ENCODE measurements around the gene ZFPM1. TPM values are rescaled to one million over a fixed set of nuclear protein-coding genes. Genes with fewer than 3 reads are reported as not detected.

The ZFPM1 gene
- total and polyA plus RNA-seq, 4 donors: 0.19 to 12.8 (median 5.3) TPM

DNA sequence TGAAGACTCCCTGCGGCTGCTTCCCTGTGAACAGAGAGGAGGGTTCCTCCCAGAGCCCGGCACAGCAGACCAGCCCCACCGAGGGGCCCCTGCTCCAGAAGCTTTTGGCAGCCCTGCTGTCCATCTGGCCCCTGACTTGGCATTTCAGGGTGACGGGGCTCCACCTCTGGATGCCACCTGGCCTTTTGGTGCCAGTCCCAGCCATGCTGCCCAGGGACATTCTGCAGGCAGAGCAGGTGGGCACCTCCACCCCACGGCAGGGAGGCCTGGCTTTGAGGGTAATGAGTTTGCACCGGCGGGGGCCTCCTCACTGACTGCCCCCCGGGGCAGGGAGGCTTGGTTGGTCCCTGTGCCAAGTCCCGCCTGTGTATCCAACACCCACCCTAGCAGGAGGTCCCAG lies 20.3 kb upstream of the ZFPM1 start:
- Histone ChIP-seq H3K4me1 (ENCODE audit: control insufficient read depth in 4 of 4, insufficient read depth in 4 of 4, low read length in 3 of 4) (peaks cover 0 to 3% (median under 1%) of the 10 kb centered on the region in 4 donors), H3K4me3 (ENCODE audit: low read depth in 1 of 3, low read length in 3 of 3) (no peak overlapping the region)
- 79% methylated on average over 9 of the region's 9 CpGs for WGBS

DNA sequence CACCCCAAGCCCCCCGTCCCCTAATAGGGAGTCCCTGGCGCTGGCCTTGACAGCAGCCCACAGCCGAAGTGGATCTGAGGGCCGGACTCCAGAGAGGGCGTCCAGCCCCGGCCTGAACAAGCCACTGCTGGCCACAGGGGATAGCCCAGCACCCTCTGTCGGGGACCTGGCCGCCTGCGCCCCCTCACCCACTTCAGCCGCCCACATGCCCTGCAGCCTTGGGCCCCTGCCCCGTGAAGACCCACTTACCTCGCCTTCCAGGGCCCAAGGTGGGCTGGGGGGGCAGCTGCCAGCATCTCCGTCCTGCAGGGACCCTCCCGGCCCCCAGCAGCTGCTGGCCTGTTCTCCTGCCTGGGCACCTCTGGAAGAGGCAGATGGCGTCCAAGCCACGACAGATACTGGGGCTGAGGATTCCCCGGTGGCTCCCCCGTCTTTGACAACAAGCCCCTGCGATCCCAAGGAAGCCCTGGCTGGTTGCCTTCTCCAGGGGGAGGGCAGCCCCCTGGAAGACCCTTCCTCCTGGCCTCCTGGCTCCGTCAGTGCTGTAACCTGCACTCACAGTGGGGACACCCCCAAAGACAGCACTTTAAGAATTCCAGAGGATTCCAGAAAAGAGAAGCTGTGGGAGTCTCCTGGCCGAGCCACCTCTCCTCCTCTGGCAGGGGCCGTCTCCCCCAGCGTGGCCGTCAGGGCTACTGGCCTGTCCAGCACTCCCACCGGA lies 19.3 kb upstream of the ZFPM1 start:
- Histone ChIP-seq H3K36me3 (ENCODE audit: control insufficient read depth in 4 of 4, insufficient read depth in 3 of 4, low read depth in 1 of 4, low read length in 3 of 4) (no peaks in the 10 kb centered on the region), H3K27me3 (ENCODE audit: control insufficient read depth in 4 of 4, insufficient read depth in 4 of 4, low read length in 3 of 4) (peaks cover 0 to 5% (median 0%) of the 10 kb centered on the region in 4 donors), H3K9ac (ENCODE audit: low read depth in 1 of 2, low read length in 2 of 2) (no peak overlapping the region), H3K27ac (ENCODE audit: low read depth in 1 of 2, low read length in 2 of 2) (no peak overlapping the region), H3K9me3 (ENCODE audit: control insufficient read depth in 4 of 4, low read length in 3 of 4) (no peaks in the 10 kb centered on the region), H3K4me1 (ENCODE audit: control insufficient read depth in 4 of 4, insufficient read depth in 4 of 4, low read length in 3 of 4) (peaks cover 0 to 3% (median under 1%) of the 10 kb centered on the region in 4 donors), H3K4me3 (ENCODE audit: low read depth in 1 of 3, low read length in 3 of 3) (no peak overlapping the region)
- TF ChIP-seq, protein P1, sequence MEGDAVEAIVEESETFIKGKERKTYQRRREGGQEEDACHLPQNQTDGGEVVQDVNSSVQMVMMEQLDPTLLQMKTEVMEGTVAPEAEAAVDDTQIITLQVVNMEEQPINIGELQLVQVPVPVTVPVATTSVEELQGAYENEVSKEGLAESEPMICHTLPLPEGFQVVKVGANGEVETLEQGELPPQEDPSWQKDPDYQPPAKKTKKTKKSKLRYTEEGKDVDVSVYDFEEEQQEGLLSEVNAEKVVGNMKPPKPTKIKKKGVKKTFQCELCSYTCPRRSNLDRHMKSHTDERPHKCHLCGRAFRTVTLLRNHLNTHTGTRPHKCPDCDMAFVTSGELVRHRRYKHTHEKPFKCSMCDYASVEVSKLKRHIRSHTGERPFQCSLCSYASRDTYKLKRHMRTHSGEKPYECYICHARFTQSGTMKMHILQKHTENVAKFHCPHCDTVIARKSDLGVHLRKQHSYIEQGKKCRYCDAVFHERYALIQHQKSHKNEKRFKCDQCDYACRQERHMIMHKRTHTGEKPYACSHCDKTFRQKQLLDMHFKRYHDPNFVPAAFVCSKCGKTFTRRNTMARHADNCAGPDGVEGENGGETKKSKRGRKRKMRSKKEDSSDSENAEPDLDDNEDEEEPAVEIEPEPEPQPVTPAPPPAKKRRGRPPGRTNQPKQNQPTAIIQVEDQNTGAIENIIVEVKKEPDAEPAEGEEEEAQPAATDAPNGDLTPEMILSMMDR (IDR thresholded peaks at IDR 0.05; ENCODE audit: low read depth, low read length, missing input control): no peak
- TF ChIP-seq TAF1 (conservative IDR thresholded peaks at IDR 0.05) (no peak), RAD21 (IDR thresholded peaks at IDR 0.05) (no peak), FOXA2 (IDR thresholded peaks at IDR 0.05) (no peak), JUND (IDR thresholded peaks at IDR 0.05) (no peak)
- TF ChIP-seq, protein P2, sequence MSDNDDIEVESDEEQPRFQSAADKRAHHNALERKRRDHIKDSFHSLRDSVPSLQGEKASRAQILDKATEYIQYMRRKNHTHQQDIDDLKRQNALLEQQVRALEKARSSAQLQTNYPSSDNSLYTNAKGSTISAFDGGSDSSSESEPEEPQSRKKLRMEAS (IDR thresholded peaks at IDR 0.05): no peak
- TF ChIP-seq, protein P3, sequence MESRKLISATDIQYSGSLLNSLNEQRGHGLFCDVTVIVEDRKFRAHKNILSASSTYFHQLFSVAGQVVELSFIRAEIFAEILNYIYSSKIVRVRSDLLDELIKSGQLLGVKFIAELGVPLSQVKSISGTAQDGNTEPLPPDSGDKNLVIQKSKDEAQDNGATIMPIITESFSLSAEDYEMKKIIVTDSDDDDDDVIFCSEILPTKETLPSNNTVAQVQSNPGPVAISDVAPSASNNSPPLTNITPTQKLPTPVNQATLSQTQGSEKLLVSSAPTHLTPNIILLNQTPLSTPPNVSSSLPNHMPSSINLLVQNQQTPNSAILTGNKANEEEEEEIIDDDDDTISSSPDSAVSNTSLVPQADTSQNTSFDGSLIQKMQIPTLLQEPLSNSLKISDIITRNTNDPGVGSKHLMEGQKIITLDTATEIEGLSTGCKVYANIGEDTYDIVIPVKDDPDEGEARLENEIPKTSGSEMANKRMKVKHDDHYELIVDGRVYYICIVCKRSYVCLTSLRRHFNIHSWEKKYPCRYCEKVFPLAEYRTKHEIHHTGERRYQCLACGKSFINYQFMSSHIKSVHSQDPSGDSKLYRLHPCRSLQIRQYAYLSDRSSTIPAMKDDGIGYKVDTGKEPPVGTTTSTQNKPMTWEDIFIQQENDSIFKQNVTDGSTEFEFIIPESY (IDR thresholded peaks at IDR 0.05): no peak
- no peak for DNase-seq (ENCODE audit: low spot score)
- WGBS: 86% methylated on average over 25 of the region's 25 CpGs

More for the DNA sequence above, 20.3 kb upstream of the ZFPM1 start:
- Histone ChIP-seq H3K36me3 (ENCODE audit: control insufficient read depth in 4 of 4, insufficient read depth in 3 of 4, low read depth in 1 of 4, low read length in 3 of 4) (no peaks in the 10 kb centered on the region), H3K9me3 (ENCODE audit: control insufficient read depth in 4 of 4, low read length in 3 of 4) (no peaks in the 10 kb centered on the region), H3K27me3 (ENCODE audit: control insufficient read depth in 4 of 4, insufficient read depth in 4 of 4, low read length in 3 of 4) (peaks cover 0 to 9% (median 0%) of the 10 kb centered on the region in 4 donors), H3K27ac (ENCODE audit: low read depth in 1 of 2, low read length in 2 of 2) (no peak overlapping the region), H3K9ac (ENCODE audit: low read depth in 1 of 2, low read length in 2 of 2) (no peak overlapping the region)
- DNase-seq (ENCODE audit: low spot score): no peak
- TF ChIP-seq FOXA1 (IDR thresholded peaks at IDR 0.05) (no peak), NR2F2 (IDR thresholded peaks at IDR 0.05) (no peak), YY1 (IDR thresholded peaks at IDR 0.05) (no peak), RAD21 (IDR thresholded peaks at IDR 0.05) (no peak), FOXA2 (IDR thresholded peaks at IDR 0.05) (no peak), GABPA (IDR thresholded peaks at IDR 0.05 in 1 of 2, conservative IDR thresholded peaks at IDR 0.05 in 1 of 2) (no peak), SP1 (IDR thresholded peaks at IDR 0.05) (no peak), EGR1 (IDR thresholded peaks at IDR 0.05; ENCODE audit: low read depth in 2 of 2) (no peak), HNF4A (conservative IDR thresholded peaks at IDR 0.05) (no peak)
- TF ChIP-seq, protein P2 (IDR thresholded peaks at IDR 0.05): no peak
- TF ChIP-seq, protein P4, sequence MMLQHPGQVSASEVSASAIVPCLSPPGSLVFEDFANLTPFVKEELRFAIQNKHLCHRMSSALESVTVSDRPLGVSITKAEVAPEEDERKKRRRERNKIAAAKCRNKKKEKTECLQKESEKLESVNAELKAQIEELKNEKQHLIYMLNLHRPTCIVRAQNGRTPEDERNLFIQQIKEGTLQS (IDR thresholded peaks at IDR 0.05): no peak

Data from liver (tissue), 9 donors.